BLaER1 (cell line): ENCODE results near the gene ARHGEF6.
A peak's percentile ranks its signal among the peaks of the same experiment; 100 is the strongest.

Experiments used
- H3K27ac ChIP-seq: shearing (Covaris generic); formaldehyde crosslinking; 2 replicates; pipeline ENCODE4 v1.8.1; 2022
- H3K27me3 ChIP-seq: shearing (Covaris generic); formaldehyde crosslinking; 2 replicates; pipeline ENCODE4 v1.8.1; 2022
- H3K36me3 ChIP-seq: shearing (Covaris generic); formaldehyde crosslinking; 2 replicates; pipeline ENCODE4 v1.8.1; 2022
- H3K4me1 ChIP-seq: shearing (Covaris generic); formaldehyde crosslinking; 2 replicates; pipeline ENCODE4 v1.8.1; 2022
- H3K4me2 ChIP-seq: shearing (Covaris generic); formaldehyde crosslinking; 2 replicates; pipeline ENCODE4 v1.8.1; 2022
- H3K4me3 ChIP-seq: shearing (Covaris generic); formaldehyde crosslinking; 2 replicates; pipeline ENCODE4 v1.8.1; 2022
- H3K9ac ChIP-seq: shearing (Covaris generic); formaldehyde crosslinking; 2 replicates; pipeline ENCODE4 v1.8.1; 2022
- H3K9me3 ChIP-seq: shearing (Covaris generic); formaldehyde crosslinking; 2 replicates; pipeline ENCODE4 v1.8.1; 2022
- H4K20me1 ChIP-seq: shearing (Covaris generic); formaldehyde crosslinking; 2 replicates; pipeline ENCODE4 v1.8.1; 2022
- Cebpa-rat ChIP-seq: shearing (Covaris generic); IDR thresholded peaks from 2 replicates; pipeline ENCODE4 v1.8.1; 2022

Gene ARHGEF6

DNA sequence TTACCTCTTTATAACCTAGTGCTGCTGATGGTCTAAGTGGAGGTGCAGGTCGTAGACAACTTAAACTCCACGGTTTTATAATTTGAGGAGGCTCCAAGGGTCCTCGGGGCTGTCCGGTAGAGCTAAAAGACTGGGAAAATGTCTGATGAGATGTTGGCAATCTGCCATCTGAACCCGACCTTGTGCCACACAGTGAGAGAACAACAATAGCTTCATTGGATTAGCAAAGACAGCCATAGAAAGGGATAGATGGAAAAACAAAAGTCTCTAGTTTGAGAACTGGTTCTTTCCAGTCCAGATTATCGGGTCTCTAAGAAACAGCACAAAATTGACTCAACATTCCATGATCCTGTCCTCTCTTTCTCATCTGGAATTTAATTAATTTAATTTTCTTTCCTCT lies 101.2 kb downstream of the ARHGEF6 start:
- Histone ChIP-seq H3K9ac (no peak overlapping the region), H4K20me1 (no peaks in the 10 kb centered on the region; the same call in 1 of the 2 replicates), H3K4me1 (no peaks in the 10 kb centered on the region), H3K36me3 (peaks cover 5% of the 10 kb centered on the region; the same call in 1 of the 2 replicates), H3K27ac (no peak overlapping the region), H3K4me2 (no peak overlapping the region), H3K9me3 (no peaks in the 10 kb centered on the region), H3K27me3 (peaks cover 90% of the 10 kb centered on the region), H3K4me3 (no peak overlapping the region)
- no peak for TF ChIP-seq Cebpa-rat

GRCh38 chrX:136674270-136674985 lies 106.3 kb downstream of the ARHGEF6 start:
- H3K9ac ChIP-seq, result no peak overlapping the region
- no peaks in the 10 kb centered on the region for H3K4me1 ChIP-seq
- no peak for TF ChIP-seq Cebpa-rat
- H3K9me3 ChIP-seq, result no peaks in the 10 kb centered on the region
- no peak overlapping the region for H3K4me2 ChIP-seq
- no peak overlapping the region for H3K27ac ChIP-seq
- H3K27me3 ChIP-seq, result peaks cover 89% of the 10 kb centered on the region
- H3K36me3 ChIP-seq, result peaks cover 5% of the 10 kb centered on the region; the same call in 1 of the 2 replicates
- peaks cover 4% of the 10 kb centered on the region; the same call in 1 of the 2 replicates for H4K20me1 ChIP-seq
- no peak overlapping the region for H3K4me3 ChIP-seq

GRCh38 chrX:136671006-136671610 lies 109.6 kb downstream of the ARHGEF6 start:
- Histone ChIP-seq H3K36me3 (peaks cover 28% of the 10 kb centered on the region), H3K9me3 (no peaks in the 10 kb centered on the region), H3K9ac (no peak overlapping the region)

GRCh38 chrX:136667446-136668168 lies 113.1 kb downstream of the ARHGEF6 start:
- H3K9me3 ChIP-seq, result peaks cover 20% of the 10 kb centered on the region
- H3K36me3 ChIP-seq, result peaks cover 28% of the 10 kb centered on the region
- no peak for TF ChIP-seq Cebpa-rat
- H4K20me1 ChIP-seq, result peaks cover 4% of the 10 kb centered on the region; the same call in 1 of the 2 replicates
- H3K4me1 ChIP-seq, result peaks cover 12% of the 10 kb centered on the region
- H3K27me3 ChIP-seq, result peaks cover 85% of the 10 kb centered on the region
- no peak overlapping the region for H3K27ac ChIP-seq
- H3K4me2 ChIP-seq, result no peak overlapping the region
- no peak overlapping the region for H3K9ac ChIP-seq
- H3K4me3 ChIP-seq, result no peak overlapping the region

More at GRCh38 chrX:136671006-136671610, 109.6 kb downstream of the ARHGEF6 start:
- no peak for TF ChIP-seq Cebpa-rat
- Histone ChIP-seq H3K4me1 (peaks cover 7% of the 10 kb centered on the region), H3K4me2 (no peak overlapping the region), H3K27me3 (peaks cover 94% of the 10 kb centered on the region), H4K20me1 (peaks cover 4% of the 10 kb centered on the region; the same call in 1 of the 2 replicates), H3K4me3 (no peak overlapping the region), H3K27ac (no peak overlapping the region)

DNA sequence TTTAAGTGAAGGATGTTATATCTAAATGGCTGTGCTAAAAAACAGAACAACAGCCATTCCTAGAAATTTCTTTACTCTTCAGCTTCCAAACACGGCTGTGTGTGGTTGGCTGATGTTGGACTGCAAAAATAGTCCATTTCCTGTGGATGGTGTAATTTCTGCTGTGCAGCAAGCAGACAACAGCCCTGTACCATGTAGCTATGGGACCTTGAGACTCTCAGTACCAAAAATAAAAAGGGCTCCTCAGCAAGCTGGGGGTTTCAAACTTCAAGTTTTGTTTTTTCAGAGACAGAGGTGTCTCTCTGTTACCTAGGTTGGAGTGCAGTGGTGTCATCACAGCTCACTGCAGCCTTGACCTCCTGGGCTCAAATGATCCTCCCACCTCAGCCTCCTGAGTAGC lies 114.6 kb downstream of the ARHGEF6 start:
- no peak overlapping the region for H3K9ac ChIP-seq
- H3K4me2 ChIP-seq, result peak overlapping the region; percentile 31
- no peak overlapping the region for H3K27ac ChIP-seq
- H4K20me1 ChIP-seq, result peaks cover 4% of the 10 kb centered on the region; the same call in 1 of the 2 replicates
- no peak overlapping the region for H3K4me3 ChIP-seq
- H3K27me3 ChIP-seq, result peaks cover 82% of the 10 kb centered on the region
- H3K9me3 ChIP-seq, result peaks cover 20% of the 10 kb centered on the region
- no peak for TF ChIP-seq Cebpa-rat
- H3K4me1 ChIP-seq, result peaks cover 12% of the 10 kb centered on the region
- H3K36me3 ChIP-seq, result peaks cover 23% of the 10 kb centered on the region; the same call in 1 of the 2 replicates

GRCh38 chrX:136665258-136665900 lies 115.4 kb downstream of the ARHGEF6 start:
- H3K9ac ChIP-seq, result no peak overlapping the region
- peaks cover 20% of the 10 kb centered on the region for H3K9me3 ChIP-seq
- H3K4me3 ChIP-seq, result no peak overlapping the region
- H3K36me3 ChIP-seq, result peaks cover 23% of the 10 kb centered on the region; the same call in 1 of the 2 replicates
- H3K27ac ChIP-seq, result no peak overlapping the region
- 0 out of 2 replicates have a peak overlapping the region, but pooled peaks have one; percentile 31 for H3K4me2 ChIP-seq
- H4K20me1 ChIP-seq, result peaks cover under 1% of the 10 kb centered on the region; the same call in 1 of the 2 replicates
- no peak for TF ChIP-seq Cebpa-rat
- H3K27me3 ChIP-seq, result peaks cover 82% of the 10 kb centered on the region
- H3K4me1 ChIP-seq, result peaks cover 12% of the 10 kb centered on the region

GRCh38 chrX:136662976-136663375 lies 117.8 kb downstream of the ARHGEF6 start:
- no peak overlapping the region for H3K4me3 ChIP-seq
- H3K4me1 ChIP-seq, result peaks cover 18% of the 10 kb centered on the region
- no peak overlapping the region for H3K9ac ChIP-seq
- peaks cover 84% of the 10 kb centered on the region for H3K27me3 ChIP-seq
- H3K36me3 ChIP-seq, result peaks cover 10% of the 10 kb centered on the region; the same call in 1 of the 2 replicates
- H3K4me2 ChIP-seq, result no peak overlapping the region
- peaks cover 20% of the 10 kb centered on the region for H3K9me3 ChIP-seq
- no peak for TF ChIP-seq Cebpa-rat
- H4K20me1 ChIP-seq, result no peaks in the 10 kb centered on the region
- H3K27ac ChIP-seq, result no peak overlapping the region

GRCh38 chrX:136662104-136662503 lies 118.6 kb downstream of the ARHGEF6 start:
- Histone ChIP-seq H3K4me3 (no peak overlapping the region), H3K9me3 (peaks cover 20% of the 10 kb centered on the region), H3K4me1 (peaks cover 19% of the 10 kb centered on the region), H3K4me2 (no peak overlapping the region), H3K27ac (no peak overlapping the region), H3K27me3 (peaks cover 84% of the 10 kb centered on the region), H3K36me3 (peaks cover 1% of the 10 kb centered on the region; the same call in 1 of the 2 replicates), H3K9ac (no peak overlapping the region), H4K20me1 (no peaks in the 10 kb centered on the region)
- no peak for TF ChIP-seq Cebpa-rat

GRCh38 chrX:136660896-136661295 lies 119.8 kb downstream of the ARHGEF6 start:
- TF ChIP-seq Cebpa-rat, result no peak
- no peak overlapping the region for H3K4me2 ChIP-seq
- no peak overlapping the region for H3K27ac ChIP-seq
- peaks cover 11% of the 10 kb centered on the region for H3K4me1 ChIP-seq
- peaks cover 84% of the 10 kb centered on the region for H3K27me3 ChIP-seq
- H3K4me3 ChIP-seq, result no peak overlapping the region
- no peak overlapping the region for H3K9ac ChIP-seq
- peaks cover 20% of the 10 kb centered on the region for H3K9me3 ChIP-seq
- no peaks in the 10 kb centered on the region for H4K20me1 ChIP-seq
- H3K36me3 ChIP-seq, result no peaks in the 10 kb centered on the region; the same call in 1 of the 2 replicates
